Nephron (organoid): ENCODE measurements around the gene JAKMIP2.
"Not testable (repeated sequence)": the region's sequence is repeated elsewhere in the genome, so short reads cannot be mapped to it uniquely, and the experiment has no call there.

Experiments
- H3K27ac Mint-ChIP-seq, 3 experiments: 2 replicates each; pipeline ENCODE4 v1.8.0; 2020; ENCODE audit warnings: mixed read lengths in 3 of 3, mild to moderate bottlenecking in 2 of 3, moderate library complexity in 1 of 3
- H3K27me3 Mint-ChIP-seq: 2 replicates; pipeline ENCODE4 v1.8.0; 2021; ENCODE audit warnings: low read depth, mild to moderate bottlenecking, moderate library complexity, mixed read lengths
- H3K36me3 Mint-ChIP-seq: 2 replicates; pipeline ENCODE4 v1.8.0; 2020; ENCODE audit warnings: low read depth, mixed read lengths
- H3K4me1 Mint-ChIP-seq: 2 replicates; pipeline ENCODE4 v1.8.0; 2020; ENCODE audit warnings: mixed read lengths
- H3K4me3 Mint-ChIP-seq, 3 experiments: 2 replicates each; pipeline ENCODE4 v1.8.0; 2020; ENCODE audit warnings: mild to moderate bottlenecking in 3 of 3, mixed read lengths in 3 of 3, moderate library complexity in 2 of 3
- H3K9me3 Mint-ChIP-seq: 2 replicates; pipeline ENCODE4 v1.8.0; 2020; ENCODE audit warnings: mixed read lengths
- CTCF ChIP-seq, 3 experiments: fragments of 200-600 bp; sonication (generic); IDR thresholded peaks; one replicate each; pipeline ENCODE4 v1.5.0; 2021; ENCODE audit warnings: antibody characterized with exemption in 3 of 3; ENCODE audit not compliant: unreplicated experiment in 3 of 3

Gene JAKMIP2

GRCh38 chr5:147557876-147558745, 224.4 kb downstream of the JAKMIP2 start:
- Mint-ChIP-seq H3K9me3 (no peaks in the 10 kb centered on the region), H3K4me1 (peaks cover 39% of the 10 kb centered on the region), H3K27ac (peak overlapping the region in 1 of 3 experiments; percentile 37), H3K27me3 (no peaks in the 10 kb centered on the region), H3K36me3 (no peaks in the 10 kb centered on the region), H3K4me3 (no peak overlapping the region)
- no peak for TF ChIP-seq CTCF (IDR thresholded peaks at IDR 0.05; ENCODE audit: unreplicated experiment in 3 of 3)

GRCh38 chr5:147555176-147555575, 227.4 kb downstream of the JAKMIP2 start:
- no peak for TF ChIP-seq CTCF (IDR thresholded peaks at IDR 0.05; ENCODE audit: unreplicated experiment in 3 of 3)
- Mint-ChIP-seq H3K27me3 (no peaks in the 10 kb centered on the region), H3K9me3 (peaks cover 2% of the 10 kb centered on the region), H3K4me3 (peak overlapping the region in 1 of 3 experiments; percentile 63), H3K4me1 (peaks cover 30% of the 10 kb centered on the region), H3K36me3 (no peaks in the 10 kb centered on the region), H3K27ac (peak overlapping the region; percentile 82 to 99 (median 92))

DNA sequence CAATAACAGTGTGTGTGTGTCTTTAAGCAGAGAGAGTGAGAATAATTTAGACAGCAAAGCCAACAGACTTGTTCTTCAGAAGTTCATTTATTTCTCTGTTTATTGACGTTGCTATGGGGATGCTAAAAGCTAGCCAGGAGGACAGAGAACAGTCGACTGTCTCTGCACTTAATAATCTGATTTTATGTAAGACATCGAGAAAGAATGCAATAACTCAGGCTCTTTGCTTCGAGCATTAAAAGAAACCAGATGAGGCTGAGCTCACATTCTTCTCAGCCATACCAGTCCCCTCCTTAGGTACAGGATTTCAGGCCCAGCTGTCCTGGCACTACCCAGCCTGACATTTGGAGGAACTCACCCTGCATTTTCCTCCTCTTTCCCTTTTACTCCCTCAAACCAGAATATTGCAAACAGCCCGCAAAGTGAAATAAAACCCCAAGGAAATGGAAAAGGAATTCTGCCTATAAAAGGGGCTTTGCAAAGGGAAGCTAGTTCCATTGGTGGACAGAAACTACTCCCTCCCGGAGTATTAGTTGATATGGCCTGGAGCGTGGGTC, 228.2 kb downstream of the JAKMIP2 start:
- Mint-ChIP-seq H3K9me3 (peaks cover 2% of the 10 kb centered on the region), H3K27me3 (no peaks in the 10 kb centered on the region), H3K4me3 (peak overlapping the region in 2 of 3 experiments; percentile 29 to 63), H3K27ac (peak overlapping the region; percentile 82 to 99 (median 92)), H3K36me3 (no peaks in the 10 kb centered on the region), H3K4me1 (peaks cover 30% of the 10 kb centered on the region)
- no peak for TF ChIP-seq CTCF (IDR thresholded peaks at IDR 0.05; ENCODE audit: unreplicated experiment in 3 of 3)

- Mint-ChIP-seq H3K4me1 (peaks cover 28% of the 10 kb centered on the region), H3K4me3 (peak overlapping the region in 2 of 3 experiments; percentile 29 to 63), H3K27ac (peak overlapping the region; percentile 82 to 99 (median 92))
- not testable (repeated sequence) for H3K9me3 Mint-ChIP-seq, H3K27me3 Mint-ChIP-seq, H3K36me3 Mint-ChIP-seq
Measured at GRCh38 chr5:147553817-147554216, 228.7 kb downstream of the JAKMIP2 start.

- Mint-ChIP-seq H3K4me3 (peak overlapping the region in 2 of 3 experiments; percentile 5 to 6), H3K9me3 (peaks cover 2% of the 10 kb centered on the region), H3K36me3 (no peaks in the 10 kb centered on the region), H3K27me3 (no peaks in the 10 kb centered on the region), H3K27ac (peak overlapping the region in 2 of 3 experiments; percentile 68 to 75), H3K4me1 (peaks cover 23% of the 10 kb centered on the region)
- TF ChIP-seq CTCF (IDR thresholded peaks at IDR 0.05; ENCODE audit: unreplicated experiment in 3 of 3): no peak
Measured at GRCh38 chr5:147552897-147553296, 229.6 kb downstream of the JAKMIP2 start.

GRCh38 chr5:147551677-147552076, 230.9 kb downstream of the JAKMIP2 start:
- Mint-ChIP-seq H3K36me3 (no peaks in the 10 kb centered on the region), H3K4me3 (no peak overlapping the region)
- no peak for TF ChIP-seq CTCF (IDR thresholded peaks at IDR 0.05; ENCODE audit: unreplicated experiment in 3 of 3)

More at GRCh38 chr5:147551677-147552076, 230.9 kb downstream of the JAKMIP2 start:
- Mint-ChIP-seq H3K27ac (no peak overlapping the region), H3K4me1 (peaks cover 23% of the 10 kb centered on the region), H3K9me3 (peaks cover 2% of the 10 kb centered on the region), H3K27me3 (no peaks in the 10 kb centered on the region)
